Mucosa of stomach (tissue), 1 donor: ENCODE data around the gene DOP1B.
"Not testable (repeated sequence)": the region's sequence is repeated elsewhere in the genome, so short reads cannot be mapped to it uniquely, and the experiment has no call there.

Source experiments
- H3K27me3 ChIP-seq: one replicate; pipeline ENCODE4 v1.7.0; 2013; ENCODE audit warnings: mild to moderate bottlenecking, low read length; ENCODE audit not compliant: control insufficient read depth, insufficient read depth
- H3K36me3 ChIP-seq: one replicate; pipeline ENCODE4 v1.7.0; 2013; ENCODE audit warnings: low read length; ENCODE audit not compliant: control insufficient read depth, insufficient read depth
- H3K4me1 ChIP-seq: one replicate; pipeline ENCODE4 v1.7.0; 2013; ENCODE audit warnings: mild to moderate bottlenecking, low read length; ENCODE audit not compliant: control insufficient read depth, insufficient read depth
- H3K4me3 ChIP-seq: one replicate; pipeline ENCODE4 v1.7.0; 2013; ENCODE audit warnings: low read length
- H3K9ac ChIP-seq: one replicate; pipeline ENCODE4 v1.7.0; 2013; ENCODE audit warnings: mild to moderate bottlenecking, low read length, moderate library complexity
- H3K9me3 ChIP-seq: one replicate; pipeline ENCODE4 v1.7.0; 2013; ENCODE audit warnings: mild to moderate bottlenecking, low read length, moderate library complexity; ENCODE audit not compliant: control insufficient read depth
- donor health status: Pancreatic carcinoma.

The DOP1B gene

GRCh38 chr21:36195613-36196012 lies 39.0 kb downstream of the DOP1B start:
- no peaks in the 10 kb centered on the region for H3K36me3 ChIP-seq

GRCh38 chr21:36199021-36199420 lies 42.4 kb downstream of the DOP1B start:
- Histone ChIP-seq H3K4me1 (peaks cover 60% of the 10 kb centered on the region), H3K9ac (no peak overlapping the region), H3K4me3 (no peak overlapping the region), H3K36me3 (no peaks in the 10 kb centered on the region), H3K9me3 (no peaks in the 10 kb centered on the region), H3K27me3 (no peaks in the 10 kb centered on the region)

More at GRCh38 chr21:36195613-36196012, 39.0 kb downstream of the DOP1B start:
- Histone ChIP-seq H3K4me1 (peaks cover 52% of the 10 kb centered on the region), H3K27me3 (no peaks in the 10 kb centered on the region), H3K9ac (no peak overlapping the region), H3K4me3 (no peak overlapping the region), H3K9me3 (no peaks in the 10 kb centered on the region)

DNA sequence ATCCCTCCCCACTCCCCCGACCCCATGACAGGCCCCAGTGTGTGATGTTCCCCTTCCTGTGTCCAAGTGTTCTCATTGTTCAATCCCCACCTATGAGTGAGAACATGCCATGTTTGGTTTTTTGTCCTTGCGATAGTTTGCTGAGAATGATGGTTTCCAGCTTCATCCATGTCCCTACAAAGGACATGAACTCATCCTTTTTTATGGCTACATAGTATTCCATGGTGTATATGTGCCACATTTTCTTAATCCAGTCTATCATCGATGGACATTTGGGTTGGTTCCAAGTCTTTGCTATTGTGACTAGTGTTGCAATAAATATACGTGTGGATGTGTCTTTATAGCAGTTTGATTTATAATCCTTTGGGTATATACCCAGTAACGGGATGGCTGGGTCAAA lies 43.0 kb downstream of the DOP1B start:
- H3K9me3 ChIP-seq, H3K4me3 ChIP-seq, H3K9ac ChIP-seq, H3K36me3 ChIP-seq, H3K27me3 ChIP-seq: not testable (repeated sequence)
- H3K4me1 ChIP-seq, result peaks cover 58% of the 10 kb centered on the region

GRCh38 chr21:36200081-36200561 lies 43.5 kb downstream of the DOP1B start:
- no peaks in the 10 kb centered on the region for H3K9me3 ChIP-seq
- H3K4me1 ChIP-seq, result peaks cover 58% of the 10 kb centered on the region
- H3K27me3 ChIP-seq, result no peaks in the 10 kb centered on the region
- H3K36me3 ChIP-seq, result no peaks in the 10 kb centered on the region
- no peak overlapping the region for H3K9ac ChIP-seq
- no peak overlapping the region for H3K4me3 ChIP-seq

GRCh38 chr21:36202726-36203602 lies 46.3 kb downstream of the DOP1B start:
- no peaks in the 10 kb centered on the region for H3K27me3 ChIP-seq
- H3K9me3 ChIP-seq, result no peaks in the 10 kb centered on the region
- no peaks in the 10 kb centered on the region for H3K36me3 ChIP-seq
- H3K4me3 ChIP-seq, result no peak overlapping the region
- H3K9ac ChIP-seq, result no peak overlapping the region
- H3K4me1 ChIP-seq, result peaks cover 47% of the 10 kb centered on the region

DNA sequence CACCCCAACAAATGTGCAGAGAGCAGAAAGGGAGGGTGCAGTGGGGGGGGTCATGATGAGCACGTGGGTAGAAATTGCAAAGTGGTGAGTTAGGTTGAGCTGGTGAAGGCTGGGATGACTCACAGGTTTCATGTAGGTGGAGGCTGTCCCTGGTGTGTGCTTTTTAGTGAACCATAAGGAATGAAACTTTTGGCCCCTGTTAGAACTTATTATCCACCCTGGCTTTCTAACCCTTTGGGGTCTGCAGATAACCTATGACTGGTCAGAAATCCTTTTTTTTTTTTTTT lies 46.9 kb downstream of the DOP1B start:
- Histone ChIP-seq H3K9me3 (no peaks in the 10 kb centered on the region), H3K4me1 (peaks cover 45% of the 10 kb centered on the region), H3K9ac (no peak overlapping the region), H3K4me3 (no peak overlapping the region), H3K36me3 (no peaks in the 10 kb centered on the region), H3K27me3 (no peaks in the 10 kb centered on the region)

DNA sequence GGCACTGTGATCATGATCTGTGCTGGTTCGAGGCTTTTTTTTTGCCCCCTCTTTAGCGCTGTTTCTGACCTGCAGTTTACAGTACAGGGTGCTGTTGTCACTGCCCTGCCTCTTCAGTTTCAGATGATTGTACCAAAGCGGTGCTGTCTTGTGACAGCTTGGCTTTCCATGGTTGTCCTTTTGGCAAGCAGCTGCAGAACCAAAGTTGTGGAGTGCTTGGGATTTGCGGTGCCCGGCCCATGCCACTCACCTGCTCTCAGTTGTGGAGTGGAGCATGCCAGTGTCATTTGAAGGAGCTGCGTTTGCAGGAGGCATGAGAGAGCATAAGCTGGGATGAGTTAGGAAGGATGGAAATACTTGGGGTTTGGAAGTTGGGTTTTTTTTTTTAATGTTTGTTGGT lies 48.4 kb downstream of the DOP1B start:
- Histone ChIP-seq H3K4me3 (no peak overlapping the region), H3K36me3 (peaks cover 2% of the 10 kb centered on the region), H3K4me1 (peaks cover 47% of the 10 kb centered on the region), H3K9me3 (no peaks in the 10 kb centered on the region), H3K9ac (no peak overlapping the region), H3K27me3 (no peaks in the 10 kb centered on the region)

GRCh38 chr21:36205962-36206361 lies 49.3 kb downstream of the DOP1B start:
- no peaks in the 10 kb centered on the region for H3K27me3 ChIP-seq
- H3K4me3 ChIP-seq, result no peak overlapping the region
- H3K9ac ChIP-seq, result no peak overlapping the region
- H3K36me3 ChIP-seq, result peaks cover 4% of the 10 kb centered on the region
- no peaks in the 10 kb centered on the region for H3K9me3 ChIP-seq
- peaks cover 53% of the 10 kb centered on the region for H3K4me1 ChIP-seq
